Right atrium auricular region (tissue), 2 donors: ENCODE results near the gene THAP2. TPM values are rescaled to one million over a fixed set of nuclear protein-coding genes. Genes with fewer than 3 reads are reported as not detected.

Source experiments
- DNase-seq: peaks from one replicate; pipeline ENCODE4 v3.0.0-alpha.2; 2019; ENCODE audit warnings: low spot score
- H3K27ac ChIP-seq, 2 donors: fragments of 200-600 bp; sonication (generic); 1 replicate in 1 of 2; 2 replicates in 1 of 2; pipeline ENCODE4 v1.5.1; 2016 to 2019
- H3K27me3 ChIP-seq, 2 donors: fragments of 200-600 bp; sonication (generic); one replicate each; pipeline versions ENCODE4 v1.5.1 to v1.6.0; 2017 to 2019
- H3K36me3 ChIP-seq: fragments of 200-600 bp; sonication (generic); one replicate; pipeline ENCODE4 v1.5.1; 2016
- H3K4me1 ChIP-seq, 2 donors: fragments of 200-600 bp; sonication (generic); one replicate each; pipeline versions ENCODE4 v1.5.1 to v1.6.0; 2017 to 2019
- H3K4me3 ChIP-seq, 2 donors: fragments of 200-600 bp; sonication (generic); 1 replicate in 1 of 2; 2 replicates in 1 of 2; pipeline ENCODE4 v1.5.1; 2017 to 2019; ENCODE audit warnings: mild to moderate bottlenecking in 1 of 2, moderate library complexity in 1 of 2
- H3K9me3 ChIP-seq, 2 donors: fragments of 200-600 bp; sonication (generic); one replicate each; pipeline ENCODE4 v1.5.1; 2019
- total RNA-seq, 2 donors: library from RNA; depleted of rRNA; stranded (reverse); fragments of >200 nt; gene quantifications; one replicate each; pipeline ENCODE4 v1.1.0, GENCODE V29; 2016
- TF ChIP-seq, protein P1 (sequence below), 2 donors: fragments of 200-600 bp; sonication (generic); IDR thresholded peaks; one replicate each; pipeline ENCODE4 v1.5.1; 2019; ENCODE audit warnings: antibody characterized with exemption in 2 of 2

The THAP2 gene
- total RNA-seq, 2 donors from 2014 or later, result 2.0 to 5.2 TPM

GRCh38 chr12:71708658-71709057 is 44.6 kb downstream of the THAP2 start:
- no peak overlapping the region for H3K4me3 ChIP-seq
- no peaks in the 10 kb centered on the region for H3K4me1 ChIP-seq
- H3K27me3 ChIP-seq, result no peaks in the 10 kb centered on the region
- H3K36me3 ChIP-seq, result no peaks in the 10 kb centered on the region
- no peak overlapping the region for H3K27ac ChIP-seq
- DNase-seq, result no peak
- TF ChIP-seq, protein P1, sequence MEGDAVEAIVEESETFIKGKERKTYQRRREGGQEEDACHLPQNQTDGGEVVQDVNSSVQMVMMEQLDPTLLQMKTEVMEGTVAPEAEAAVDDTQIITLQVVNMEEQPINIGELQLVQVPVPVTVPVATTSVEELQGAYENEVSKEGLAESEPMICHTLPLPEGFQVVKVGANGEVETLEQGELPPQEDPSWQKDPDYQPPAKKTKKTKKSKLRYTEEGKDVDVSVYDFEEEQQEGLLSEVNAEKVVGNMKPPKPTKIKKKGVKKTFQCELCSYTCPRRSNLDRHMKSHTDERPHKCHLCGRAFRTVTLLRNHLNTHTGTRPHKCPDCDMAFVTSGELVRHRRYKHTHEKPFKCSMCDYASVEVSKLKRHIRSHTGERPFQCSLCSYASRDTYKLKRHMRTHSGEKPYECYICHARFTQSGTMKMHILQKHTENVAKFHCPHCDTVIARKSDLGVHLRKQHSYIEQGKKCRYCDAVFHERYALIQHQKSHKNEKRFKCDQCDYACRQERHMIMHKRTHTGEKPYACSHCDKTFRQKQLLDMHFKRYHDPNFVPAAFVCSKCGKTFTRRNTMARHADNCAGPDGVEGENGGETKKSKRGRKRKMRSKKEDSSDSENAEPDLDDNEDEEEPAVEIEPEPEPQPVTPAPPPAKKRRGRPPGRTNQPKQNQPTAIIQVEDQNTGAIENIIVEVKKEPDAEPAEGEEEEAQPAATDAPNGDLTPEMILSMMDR (IDR thresholded peaks at IDR 0.05), result no peak
- H3K9me3 ChIP-seq, result peaks cover 0 to 5% of the 10 kb centered on the region in 2 donors

DNA sequence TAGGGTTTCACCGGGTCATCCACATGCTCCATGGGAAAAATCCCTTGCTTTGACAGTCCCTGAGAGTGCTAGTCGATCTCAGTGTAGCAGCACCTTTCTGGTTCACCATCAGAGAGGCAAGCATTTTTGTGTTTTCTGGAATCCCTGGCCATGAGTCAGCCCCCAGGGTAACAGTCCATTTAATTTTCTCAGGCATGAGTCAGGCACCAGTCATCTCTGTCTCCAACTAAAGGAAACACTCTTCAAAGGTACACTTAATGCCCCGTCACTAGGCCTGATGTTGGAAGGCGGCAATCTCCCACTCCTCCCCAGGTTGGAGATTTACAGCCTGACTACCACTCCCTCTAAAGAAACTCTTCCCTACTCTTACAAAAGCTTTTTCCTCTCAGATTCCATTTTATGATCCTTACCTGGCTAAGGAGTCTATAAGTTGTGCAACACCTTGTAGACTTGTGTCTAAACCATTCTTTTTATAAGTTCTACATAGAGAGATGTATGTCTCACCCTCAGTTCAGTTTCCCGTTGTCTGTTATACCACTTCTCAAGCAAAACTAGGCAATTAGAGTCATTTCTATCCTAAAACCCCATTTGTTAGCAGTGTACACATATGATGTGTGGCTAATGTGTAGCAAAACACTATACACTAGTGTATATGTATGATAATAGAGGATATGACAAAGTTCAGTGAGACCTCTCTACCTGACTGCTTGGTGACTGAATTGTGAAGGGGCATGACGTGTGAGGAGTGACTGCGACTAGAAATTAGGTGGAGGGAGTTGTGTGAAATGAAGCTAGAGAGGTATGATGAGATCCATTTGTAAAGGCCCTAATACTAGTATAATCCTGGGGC is 46.4 kb downstream of the THAP2 start:
- H3K9me3 ChIP-seq, result peaks cover 0 to 5% of the 10 kb centered on the region in 2 donors
- DNase-seq, result no peak
- H3K4me3 ChIP-seq, result no peak overlapping the region
- no peaks in the 10 kb centered on the region for H3K36me3 ChIP-seq
- TF ChIP-seq, protein P1 (IDR thresholded peaks at IDR 0.05), result no peak
- no peak overlapping the region for H3K27ac ChIP-seq
- H3K4me1 ChIP-seq, result no peaks in the 10 kb centered on the region
- H3K27me3 ChIP-seq, result no peaks in the 10 kb centered on the region

DNA sequence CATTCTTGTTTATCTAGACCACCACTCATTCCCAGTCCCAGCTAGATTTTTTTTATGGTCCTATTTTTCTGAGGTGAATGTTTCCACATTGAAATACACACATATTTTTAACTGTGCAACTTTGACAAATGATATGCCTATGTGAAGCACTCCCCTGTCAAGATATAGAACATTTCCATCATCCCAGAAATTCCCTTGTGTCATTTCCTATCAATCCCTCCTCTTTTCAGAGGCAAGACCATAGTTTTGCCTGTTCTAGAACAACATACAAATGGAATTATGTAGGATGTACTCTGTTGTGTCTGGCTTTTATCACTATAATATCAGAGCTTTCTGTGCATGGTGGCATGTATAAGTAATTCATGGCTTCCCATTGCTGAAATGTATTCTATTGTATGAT is 54.5 kb downstream of the THAP2 start:
- DNase-seq, result no peak
- TF ChIP-seq, protein P1 (IDR thresholded peaks at IDR 0.05), result no peak
- H3K27me3 ChIP-seq, result no peaks in the 10 kb centered on the region
- H3K27ac ChIP-seq, result no peak overlapping the region
- no peaks in the 10 kb centered on the region for H3K4me1 ChIP-seq
- peaks cover 0 to under 1% of the 10 kb centered on the region in 2 donors for H3K9me3 ChIP-seq
- H3K36me3 ChIP-seq, result no peaks in the 10 kb centered on the region
- no peak overlapping the region for H3K4me3 ChIP-seq

- Histone ChIP-seq H3K27ac (no peak overlapping the region), H3K4me1 (no peaks in the 10 kb centered on the region), H3K4me3 (no peak overlapping the region), H3K27me3 (no peaks in the 10 kb centered on the region), H3K36me3 (no peaks in the 10 kb centered on the region), H3K9me3 (no peaks in the 10 kb centered on the region)
- DNase-seq, result no peak
- TF ChIP-seq, protein P1 (IDR thresholded peaks at IDR 0.05), result no peak
Observed at GRCh38 chr12:71719647-71720370, 55.7 kb downstream of the THAP2 start.

GRCh38 chr12:71721783-71722505 is 57.8 kb downstream of the THAP2 start:
- no peaks in the 10 kb centered on the region for H3K9me3 ChIP-seq
- DNase-seq, result no peak
- no peak overlapping the region for H3K27ac ChIP-seq
- no peaks in the 10 kb centered on the region for H3K36me3 ChIP-seq
- H3K27me3 ChIP-seq, result no peaks in the 10 kb centered on the region
- TF ChIP-seq, protein P1 (IDR thresholded peaks at IDR 0.05), result no peak
- H3K4me1 ChIP-seq, result no peaks in the 10 kb centered on the region
- H3K4me3 ChIP-seq, result no peak overlapping the region
